Sigmoid colon (tissue), 4 donors: ENCODE measurements around the gene CDC42EP2.
A peak's percentile ranks its signal among the peaks of the same experiment; 100 is the strongest.

Source experiments
- CTCF ChIP-seq, 4 experiments: fragments of 450-650 bp in 3 of 4; fragments of 200-600 bp in 1 of 4; IDR thresholded peaks; one replicate each; pipeline ENCODE4 v1.5.1; 2016 to 2019; ENCODE audit warnings: antibody characterized with exemption in 4 of 4, mild to moderate bottlenecking in 3 of 4, moderate library complexity in 2 of 4
- EP300 ChIP-seq, 4 donors: sonication (generic); formaldehyde crosslinking; IDR thresholded peaks; one replicate each; pipeline ENCODE4 v1.6.1; 2017; ENCODE audit warnings: antibody characterized with exemption in 4 of 4
- POLR2A ChIP-seq, 2 donors: fragments of 450-650 bp; IDR thresholded peaks; one replicate each; pipeline ENCODE4 v1.6.1; 2016; ENCODE audit warnings: antibody characterized with exemption in 2 of 2, mild to moderate bottlenecking in 2 of 2, moderate library complexity in 2 of 2
- POLR2AphosphoS5 ChIP-seq, 4 donors: sonication (generic); formaldehyde crosslinking; IDR thresholded peaks; one replicate each; pipeline ENCODE4 v1.6.1; 2017; ENCODE audit warnings: antibody characterized with exemption in 4 of 4

DNA sequence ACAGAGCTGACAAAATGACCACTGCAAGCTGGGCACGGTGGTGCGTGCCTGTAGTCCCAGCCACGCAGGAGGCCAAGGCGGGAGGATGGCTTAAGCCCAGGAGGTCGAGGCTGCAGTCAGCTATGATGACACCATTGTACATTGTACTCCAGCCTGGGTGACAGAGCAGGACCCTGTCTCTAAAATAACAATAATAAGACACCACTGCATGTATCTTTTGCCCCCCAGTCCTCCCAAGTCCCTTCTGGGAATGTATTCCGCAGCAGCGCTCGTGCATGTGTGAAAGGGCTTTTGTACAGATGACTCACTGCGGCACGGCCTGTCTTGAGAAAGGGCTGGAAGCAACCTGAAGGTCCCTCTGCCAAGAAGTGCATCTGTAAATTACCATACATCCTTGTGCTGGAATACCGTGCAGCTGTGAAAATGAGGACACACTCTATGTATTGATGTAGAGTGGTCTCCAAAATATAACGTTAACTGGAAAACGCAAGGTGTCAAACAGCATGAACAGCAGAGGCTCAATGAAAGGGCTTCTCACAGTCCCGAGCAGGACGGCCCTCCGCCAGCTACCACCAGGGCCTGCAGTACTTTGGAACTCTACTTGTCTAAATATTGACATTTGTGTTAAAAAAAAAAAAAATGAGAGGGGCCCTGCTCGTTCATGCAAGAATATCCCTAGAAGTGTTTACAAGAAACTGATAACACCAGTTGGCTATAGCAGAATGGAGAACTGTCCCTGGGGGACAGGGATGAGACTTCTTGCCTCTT lies 9.0 kb upstream of the CDC42EP2 start:
- TF ChIP-seq EP300 (IDR thresholded peaks at IDR 0.05) (peak in 1 of 4 donors; percentile 66), CTCF (IDR thresholded peaks at IDR 0.05) (no peak), POLR2A (IDR thresholded peaks at IDR 0.05) (no peak), POLR2AphosphoS5 (IDR thresholded peaks at IDR 0.05) (peak in 1 of 4 donors; percentile 66)
